H1 (cell line): ENCODE results near the gene C1orf21. TPM values are rescaled to one million over a fixed set of nuclear protein-coding genes. Genes with fewer than 3 reads are reported as not detected.

Experiments used
- CTCF ChIA-PET: fragments of 300-600 bp; sonication (Branson Sonifier 250); formaldehyde crosslinking; loops from one replicate; lab custom pipeline; 2021; ENCODE audit not compliant: partially characterized antibody; lab: Charles Lee
- POLR2A ChIA-PET: fragments of 300-600 bp; sonication (Branson Sonifier 250); formaldehyde crosslinking; loops from one replicate; lab custom pipeline; 2021; ENCODE audit warnings: inconsistent platforms; ENCODE audit not compliant: partially characterized antibody; lab: Charles Lee
- DNase-seq, 2 experiments: peaks; one replicate each; pipeline versions ENCODE4 v3.0.0 to v3.0.0-alpha.2; 2010 to 2022; ENCODE audit warnings: low spot score in 2 of 2, low read depth in 1 of 2, mixed read lengths in 1 of 2
- FAIRE-seq: peaks from 2 replicates; lab custom pipeline; 2011; peaks lifted over from hg19 to GRCh38; lab: Jason Lieb, UNC
- H2AFZ ChIP-seq: 2 replicates; pipeline ENCODE4 v1.8.1; 2012; ENCODE audit warnings: low read length, inconsistent platforms
- H2AK5ac ChIP-seq: 2 replicates; pipeline ENCODE4 v1.6.1; 2013; ENCODE audit warnings: low read depth, low read length
- H2BK120ac ChIP-seq: replicated peaks from 2 replicates; pipeline ENCODE3; 2013; ENCODE audit warnings: low read depth, low read length, inconsistent platforms
- H2BK12ac ChIP-seq: 2 replicates; pipeline ENCODE4 v1.6.1; 2013; ENCODE audit warnings: low read depth, low read length
- H2BK15ac ChIP-seq: 2 replicates; pipeline ENCODE4 v1.6.1; 2013; ENCODE audit warnings: low read length
- H2BK20ac ChIP-seq: 2 replicates; pipeline ENCODE4 v1.6.1; 2013; ENCODE audit warnings: low read length
- H2BK5ac ChIP-seq: 2 replicates; pipeline ENCODE4 v1.6.1; 2013; ENCODE audit warnings: low read depth, low read length
- H3K14ac ChIP-seq: 2 replicates; pipeline ENCODE4 v1.6.1; 2013; ENCODE audit warnings: inconsistent platforms; ENCODE audit not compliant: insufficient read length
- H3K18ac ChIP-seq: 2 replicates; pipeline ENCODE4 v1.6.1; 2013; ENCODE audit warnings: low read length; ENCODE audit errors: extremely low read depth
- H3K23ac ChIP-seq: 2 replicates; pipeline ENCODE4 v1.6.1; 2013; ENCODE audit warnings: inconsistent platforms; ENCODE audit not compliant: insufficient read length
- H3K23me2 ChIP-seq: 2 replicates; pipeline ENCODE4 v1.6.1; 2013; ENCODE audit warnings: low read depth, low read length
- H3K27ac ChIP-seq: 2 replicates; pipeline ENCODE4 v1.6.1; 2011; ENCODE audit warnings: low read depth, low read length, inconsistent platforms
- H3K27me3 ChIP-seq, 4 experiments: replicated peaks in 1 of 4; 1 replicate in 1 of 4; 2 replicates in 3 of 4; pipeline versions ENCODE4 v1.6.1 to v1.8.1; 2011 to 2013; ENCODE audit warnings: low read length in 3 of 4, mild to moderate bottlenecking in 3 of 4, inconsistent platforms in 2 of 4, mixed read lengths in 2 of 4, moderate library complexity in 1 of 4; ENCODE audit not compliant: control insufficient read depth in 3 of 4, insufficient read depth in 3 of 4; ENCODE audit errors: extremely low read depth in 1 of 4
- H3K36me3 ChIP-seq, 4 experiments: 2 replicates each; pipeline versions ENCODE4 v1.6.1 to v1.8.1; 2011 to 2013; ENCODE audit warnings: mild to moderate bottlenecking in 4 of 4, low read length in 3 of 4, moderate library complexity in 2 of 4, control low read depth in 1 of 4, inconsistent platforms in 1 of 4; ENCODE audit not compliant: insufficient read depth in 4 of 4, control insufficient read depth in 2 of 4
- H3K4ac ChIP-seq: replicated peaks from 2 replicates; pipeline ENCODE3; 2013; ENCODE audit warnings: low read length, low read depth, mixed read lengths, inconsistent platforms; ENCODE audit not compliant: insufficient read length
- H3K4me1 ChIP-seq, 4 experiments: replicated peaks in 1 of 4; 1 replicate in 1 of 4; 2 replicates in 3 of 4; pipeline versions ENCODE4 v1.6.1 to v1.8.1; 2011 to 2013; ENCODE audit warnings: low read length in 3 of 4, inconsistent platforms in 2 of 4, mixed read lengths in 1 of 4; ENCODE audit not compliant: insufficient read depth in 4 of 4, control insufficient read depth in 3 of 4
- H3K4me2 ChIP-seq, 2 experiments: 2 replicates each; pipeline versions ENCODE4 v1.6.1 to v1.8.1; 2011 to 2013; ENCODE audit warnings: low read depth in 2 of 2, low read length in 2 of 2, control low read depth in 1 of 2, inconsistent platforms in 1 of 2, mild to moderate bottlenecking in 1 of 2; ENCODE audit not compliant: insufficient read depth in 1 of 2
- H3K4me3 ChIP-seq, 4 experiments: fragments of 200-600, 300-600 bp in 1 of 4; sonication (generic), shearing (Covaris generic), sonication (Bioruptor Twin) in 1 of 4; 2 replicates each; pipeline versions ENCODE4 v1.5.1 to v1.8.1; 2011 to 2016; ENCODE audit warnings: low read length in 4 of 4, low read depth in 3 of 4, control low read depth in 2 of 4, inconsistent platforms in 2 of 4, mild to moderate bottlenecking in 2 of 4, mixed read lengths in 1 of 4, moderate library complexity in 1 of 4; ENCODE audit not compliant: insufficient read depth in 2 of 4; ENCODE audit errors: extremely low read depth in 1 of 4
- H3K56ac ChIP-seq: replicated peaks from 2 replicates; pipeline ENCODE3; 2013; ENCODE audit warnings: low read depth, mild to moderate bottlenecking, mixed read lengths, low read length, inconsistent platforms; ENCODE audit not compliant: insufficient read length
- H3K79me1 ChIP-seq: 2 replicates; pipeline ENCODE4 v1.6.1; 2013; ENCODE audit warnings: low read depth, low read length, control low read depth
- H3K79me2 ChIP-seq, 2 experiments: 2 replicates each; pipeline versions ENCODE4 v1.6.1 to v1.8.1; 2012 to 2013; ENCODE audit warnings: low read length in 2 of 2, mild to moderate bottlenecking in 2 of 2, inconsistent platforms in 1 of 2; ENCODE audit not compliant: insufficient read depth in 2 of 2, control insufficient read depth in 1 of 2
- H3K9ac ChIP-seq, 4 experiments: replicated peaks in 1 of 4; 1 replicate in 1 of 4; 2 replicates in 3 of 4; pipeline versions ENCODE4 v1.6.1 to v1.8.1; 2011 to 2013; ENCODE audit warnings: low read depth in 3 of 4, low read length in 3 of 4, control low read depth in 2 of 4, mild to moderate bottlenecking in 2 of 4, moderate library complexity in 2 of 4, inconsistent platforms in 1 of 4; ENCODE audit errors: extremely low read depth in 1 of 4
- H3K9me3 ChIP-seq, 2 experiments: 2 replicates each; pipeline versions ENCODE4 v1.6.1 to v1.8.1; 2012 to 2013; ENCODE audit warnings: mild to moderate bottlenecking in 2 of 2, moderate library complexity in 2 of 2, control low read depth in 1 of 2, inconsistent platforms in 1 of 2, low read depth in 1 of 2, low read length in 1 of 2, mixed read lengths in 1 of 2; ENCODE audit not compliant: insufficient read depth in 2 of 2
- H4K20me1 ChIP-seq, 2 experiments: replicated peaks in 1 of 2; 2 replicates each; pipeline versions ENCODE3 to v1.8.1; 2011 to 2013; ENCODE audit warnings: inconsistent platforms in 2 of 2, low read length in 2 of 2, mild to moderate bottlenecking in 1 of 2; ENCODE audit not compliant: insufficient read depth in 2 of 2, control insufficient read depth in 1 of 2
- H4K5ac ChIP-seq: 2 replicates; pipeline ENCODE4 v1.6.1; 2013; ENCODE audit warnings: low read length, low read depth, mixed read lengths, inconsistent platforms; ENCODE audit not compliant: insufficient read length
- H4K8ac ChIP-seq: 2 replicates; pipeline ENCODE4 v1.8.0; 2013; ENCODE audit warnings: mild to moderate bottlenecking, moderate library complexity, low read length, inconsistent platforms; ENCODE audit not compliant: insufficient read depth; ENCODE audit errors: extremely low read depth
- H4K91ac ChIP-seq: replicated peaks from 2 replicates; pipeline ENCODE3; 2013; ENCODE audit warnings: low read length, mixed read lengths, inconsistent platforms; ENCODE audit not compliant: insufficient read length
- CHD2 ChIP-seq: IDR thresholded peaks from 2 replicates; pipeline ENCODE4 v1.6.1; 2012; ENCODE audit warnings: low read length, improper control_type of control experiment
- JUN ChIP-seq: IDR thresholded peaks from 2 replicates; pipeline ENCODE4 v1.6.1; 2011; ENCODE audit warnings: low read depth, mild to moderate bottlenecking, improper control_type of control experiment, low read length
- KDM5A ChIP-seq: fragments of 200-600 bp; IDR thresholded peaks from 2 replicates; pipeline ENCODE4 v1.7.1; 2012; ENCODE audit warnings: mild to moderate bottlenecking, low read length, inconsistent platforms, mixed read lengths
- POU5F1 ChIP-seq: IDR thresholded peaks from 2 replicates; pipeline ENCODE4 v1.6.1; 2011; ENCODE audit warnings: low read depth, mild to moderate bottlenecking, low read length, moderate library complexity
- RFX5 ChIP-seq: IDR thresholded peaks from 2 replicates; pipeline ENCODE4 v1.6.1; 2011; ENCODE audit warnings: low read depth, low read length, improper control_type of control experiment, borderline replicate concordance
- TBP ChIP-seq: IDR thresholded peaks from 2 replicates; pipeline ENCODE4 v1.6.1; 2011; ENCODE audit warnings: low read depth, low read length, improper control_type of control experiment
- TEAD4 ChIP-seq: IDR thresholded peaks from 2 replicates; pipeline ENCODE4 v1.6.1; 2012; ENCODE audit warnings: low read depth, low read length, inconsistent platforms, mixed read lengths
- YY1 ChIP-seq: IDR thresholded peaks from 2 replicates; pipeline ENCODE4 v1.6.1; 2011; ENCODE audit warnings: low read depth, mild to moderate bottlenecking, low read length
- ZNF274 ChIP-seq: IDR thresholded peaks from 2 replicates; pipeline ENCODE4 v1.7.0; 2012; ENCODE audit warnings: low read length, borderline replicate concordance; ENCODE audit errors: extremely low read depth
- WGBS, 2 experiments: shearing (Covaris generic) in 1 of 2; methylation state at CpG; one replicate each; pipeline versions ENCODE4 v1.1.6 to v1.1.7; 2013 to 2015; ENCODE audit warnings: low lambda C conversion rate in 2 of 2, mixed read lengths in 2 of 2, inconsistent platforms in 1 of 2, low coverage in 1 of 2, missing lambda C conversion rate in 1 of 2; ENCODE audit not compliant: insufficient replicate concordance in 2 of 2, insufficient coverage in 1 of 2, insufficient read length in 1 of 2; ENCODE audit errors: extremely low coverage in 1 of 2, missing lambda C conversion rate in 1 of 2; 5-methylcytosine and 5-hydroxymethylcytosine counted together
- polyA plus RNA-seq, 7 experiments: library from polyadenylated mRNA; depleted of rRNA in 3 of 7; stranded (reverse) in 5 of 7; unstranded in 2 of 7; fragments of >200 nt in 5 of 7; fragments of 200-250 nt in 2 of 7; gene quantifications; 1 replicate in 5 of 7; 2 replicates in 1 of 7; 4 replicates in 1 of 7; pipeline versions ENCODE4 v1.2.1 to v1.2.3, GENCODE V29; 2011 to 2013; ENCODE audit warnings: missing spikeins in 2 of 7, mixed read lengths in 2 of 7
- total RNA-seq: library from RNA; stranded (reverse); fragmentation: NEBNext Ultra II Directional; extraction: Animal tissue kit (Norgen Biotek cat#: 25700); gene quantifications from 2 replicates; pipeline ENCODE4 v1.2.1, GENCODE V29; 2021
- TF ChIP-seq, protein P1 (sequence below): IDR thresholded peaks from 2 replicates; pipeline ENCODE4 v1.6.1; 2012; ENCODE audit warnings: low read length, inconsistent platforms

C1orf21 gene
- total and polyA plus RNA-seq, 2 of the 8 experiments (the other 6 are each of a cell fraction or from before 2014, with no cell fraction given), result 16.6 to 51.0 TPM

GRCh38 chr1:184649451-184649888, 262.6 kb downstream of the C1orf21 start:
- H3K79me2 ChIP-seq, result no peaks in the 10 kb centered on the region
- 91% methylated on average over 7 of the region's 7 CpGs; no CpG with 5 or more reads in 1 of the 2 experiments for WGBS, 2 experiments
- CTCF ChIA-PET, result interaction anchor here (2.1 kb wide), 1 partner anchor 15 kb away, joined by 8 read pairs; no protein-coding TSS in a partner anchor

More at GRCh38 chr1:184649451-184649888, 262.6 kb downstream of the C1orf21 start:
- Histone ChIP-seq H3K18ac (no peak overlapping the region), H3K23ac (no peak overlapping the region), H2BK20ac (no peak overlapping the region), H2BK120ac (no peak overlapping the region), H3K56ac (no peak overlapping the region), H3K9me3 (no peaks in the 10 kb centered on the region; a peak in 1 of 4 replicates), H2BK15ac (no peak overlapping the region), H3K9ac (no peak overlapping the region), H3K4me1 (no peaks in the 10 kb centered on the region), H3K36me3 (no peaks in the 10 kb centered on the region), H3K4me3 (no peak overlapping the region), H3K79me1 (no peaks in the 10 kb centered on the region), H3K4me2 (no peak overlapping the region), H4K8ac (no peak overlapping the region), H4K91ac (no peak overlapping the region), H4K20me1 (no peaks in the 10 kb centered on the region), H2AK5ac (no peak overlapping the region), H2AFZ (no peak overlapping the region), H4K5ac (no peak overlapping the region), H3K4ac (no peak overlapping the region), H3K27me3 (no peaks in the 10 kb centered on the region), H2BK5ac (no peak overlapping the region), H3K14ac (no peak overlapping the region), H3K27ac (no peak overlapping the region), H3K23me2 (no peaks in the 10 kb centered on the region), H2BK12ac (no peak overlapping the region)
- TF ChIP-seq CHD2 (no peak), RFX5 (no peak), TBP (no peak), POU5F1 (no peak), JUN (no peak), ZNF274 (no peak), KDM5A (no peak), YY1 (no peak), TEAD4 (no peak)
- TF ChIP-seq, protein P1, sequence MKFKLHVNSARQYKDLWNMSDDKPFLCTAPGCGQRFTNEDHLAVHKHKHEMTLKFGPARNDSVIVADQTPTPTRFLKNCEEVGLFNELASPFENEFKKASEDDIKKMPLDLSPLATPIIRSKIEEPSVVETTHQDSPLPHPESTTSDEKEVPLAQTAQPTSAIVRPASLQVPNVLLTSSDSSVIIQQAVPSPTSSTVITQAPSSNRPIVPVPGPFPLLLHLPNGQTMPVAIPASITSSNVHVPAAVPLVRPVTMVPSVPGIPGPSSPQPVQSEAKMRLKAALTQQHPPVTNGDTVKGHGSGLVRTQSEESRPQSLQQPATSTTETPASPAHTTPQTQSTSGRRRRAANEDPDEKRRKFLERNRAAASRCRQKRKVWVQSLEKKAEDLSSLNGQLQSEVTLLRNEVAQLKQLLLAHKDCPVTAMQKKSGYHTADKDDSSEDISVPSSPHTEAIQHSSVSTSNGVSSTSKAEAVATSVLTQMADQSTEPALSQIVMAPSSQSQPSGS, result no peak
- FAIRE-seq, result no peak
- POLR2A ChIA-PET, result no interaction called here
- DNase-seq, result no peak
